SKM-1 (cell line): ENCODE measurements around the gene ABCA4.

Experiments
- DNase-seq: peaks from one replicate; lab custom pipeline; 2025; ENCODE audit not compliant: unreplicated experiment; lab: John Stamatoyannopoulos, UW

ABCA4 gene

GRCh38 chr1:94105581-94105952 lies 15.4 kb downstream of the ABCA4 start:
- no peak for DNase-seq

- no peak for DNase-seq
Observed at GRCh38 chr1:94104776-94105580, 16.0 kb downstream of the ABCA4 start.

DNA sequence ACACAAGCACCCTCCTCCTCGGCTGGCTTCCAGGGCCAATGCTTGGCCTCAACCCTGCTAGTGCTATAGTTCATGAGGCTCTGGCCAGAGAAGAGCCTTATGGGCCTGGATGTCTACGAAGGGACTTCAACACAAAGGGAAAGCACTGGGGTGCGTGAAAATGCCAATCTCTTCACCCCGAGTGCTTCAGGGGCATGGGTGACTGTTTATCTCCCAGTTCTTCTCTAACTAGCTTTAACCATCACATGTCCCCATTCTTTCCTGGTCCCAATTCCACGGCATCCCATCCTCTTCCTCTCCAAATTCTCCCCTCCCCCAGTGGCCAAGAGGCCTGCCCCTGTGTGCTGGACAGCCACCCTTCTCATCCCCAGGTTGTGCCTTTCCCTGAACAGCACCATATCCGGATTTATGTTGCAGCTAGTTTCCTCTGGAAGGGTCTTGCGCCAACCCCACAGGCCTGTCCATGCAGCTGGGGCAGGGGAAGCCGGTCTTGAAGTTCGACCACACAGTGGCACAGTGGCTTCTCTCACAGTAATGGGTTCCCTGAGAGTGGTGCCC lies 16.7 kb downstream of the ABCA4 start:
- no peak for DNase-seq

- DNase-seq = no peak
Observed at GRCh38 chr1:94103608-94104007, 17.3 kb downstream of the ABCA4 start.

DNA sequence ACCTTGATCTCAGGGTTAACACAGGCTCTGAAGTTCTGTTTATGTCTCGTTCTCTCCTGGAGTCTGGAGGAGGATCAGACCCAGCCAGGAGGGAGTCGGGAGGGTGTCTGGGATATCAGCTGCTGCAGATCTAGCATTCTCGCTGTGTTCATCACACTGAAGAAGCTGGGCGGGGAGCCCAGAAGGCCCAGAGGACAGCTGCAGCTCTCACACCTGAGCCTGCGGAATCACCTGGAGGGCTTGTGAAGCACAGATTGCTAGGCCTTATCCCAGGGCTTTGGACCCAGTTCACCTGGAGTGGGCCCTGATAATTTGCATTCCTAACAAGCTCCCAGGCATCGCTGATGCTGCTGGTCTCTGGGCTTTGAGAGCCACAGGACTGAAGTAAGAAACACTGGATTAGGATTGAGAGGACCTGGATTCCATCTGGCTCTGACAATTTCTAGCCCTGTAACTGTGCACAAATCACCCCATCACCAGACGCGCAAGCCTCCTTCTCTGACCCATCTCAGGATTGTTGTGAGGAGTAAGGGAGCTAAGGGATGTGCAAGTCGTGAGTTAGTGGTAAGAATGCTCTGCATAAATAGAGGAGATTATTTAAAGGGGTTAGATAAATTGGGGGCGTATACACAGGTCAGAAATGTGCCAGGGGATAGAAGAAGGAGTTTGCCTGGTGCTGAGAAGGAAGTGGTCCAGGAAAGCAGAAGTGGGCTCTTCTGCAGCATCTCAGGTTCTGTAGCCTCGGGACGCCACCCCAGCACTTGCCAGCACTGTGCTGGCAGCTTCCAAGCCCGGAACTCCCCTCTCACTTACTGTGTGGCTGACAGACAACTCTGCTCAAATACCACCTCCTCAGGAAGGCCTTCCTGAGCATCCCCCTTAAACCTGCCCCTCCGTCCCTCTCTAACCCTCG lies 19.1 kb downstream of the ABCA4 start:
- DNase-seq = no peak

- DNase-seq = no peak
Observed at GRCh38 chr1:94100785-94101612, 19.9 kb downstream of the ABCA4 start.

DNA sequence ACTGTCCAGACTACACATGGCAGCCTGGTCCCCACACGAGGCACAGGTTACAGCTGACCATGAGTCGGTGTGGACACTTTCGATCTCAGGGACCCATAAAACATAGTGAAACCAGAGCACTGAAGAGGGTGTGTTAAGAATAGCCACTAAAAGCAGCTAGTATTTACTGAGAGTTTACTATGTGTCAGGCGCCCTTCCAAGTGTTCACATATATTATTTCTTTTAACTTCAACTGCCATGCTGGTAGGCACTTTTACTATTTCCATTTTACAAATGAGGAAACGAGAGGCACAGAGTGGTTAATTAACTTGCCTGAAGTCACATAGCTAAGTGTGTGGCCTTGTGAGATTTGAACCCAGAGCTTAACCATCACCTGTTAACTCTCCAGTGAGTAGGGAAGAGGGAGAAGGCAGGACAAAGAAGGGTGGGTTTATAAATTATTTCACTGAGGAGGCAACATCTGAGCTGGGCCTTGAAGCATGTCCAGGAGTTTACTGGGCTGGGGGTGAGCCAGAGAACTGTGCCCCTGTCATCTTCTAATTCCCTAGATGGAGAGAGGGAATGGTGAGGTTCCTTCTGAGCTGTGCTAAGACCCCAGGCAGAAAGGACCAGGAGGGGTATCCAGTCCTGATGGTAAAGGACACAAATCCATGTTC lies 20.7 kb downstream of the ABCA4 start:
- DNase-seq = no peak

DNA sequence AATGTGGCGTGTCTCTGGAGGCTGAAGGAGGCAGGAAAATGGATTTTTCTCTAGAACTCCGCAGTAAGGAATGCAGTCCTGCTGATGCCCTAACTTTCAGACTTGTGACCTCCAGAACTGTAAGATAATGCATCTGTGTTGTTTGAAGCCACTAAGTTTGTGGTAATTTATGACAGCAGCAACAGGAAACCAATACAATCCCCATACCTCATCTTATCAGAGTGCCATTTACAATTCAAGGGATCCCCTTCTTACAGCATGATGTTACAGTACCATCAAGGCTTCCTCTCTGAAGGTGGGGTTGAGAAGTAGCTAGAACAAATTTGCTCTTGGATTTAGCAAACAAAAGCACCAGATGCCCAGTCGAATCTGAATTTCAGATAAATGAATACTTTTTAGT lies 21.6 kb downstream of the ABCA4 start:
- DNase-seq = no peak

DNA sequence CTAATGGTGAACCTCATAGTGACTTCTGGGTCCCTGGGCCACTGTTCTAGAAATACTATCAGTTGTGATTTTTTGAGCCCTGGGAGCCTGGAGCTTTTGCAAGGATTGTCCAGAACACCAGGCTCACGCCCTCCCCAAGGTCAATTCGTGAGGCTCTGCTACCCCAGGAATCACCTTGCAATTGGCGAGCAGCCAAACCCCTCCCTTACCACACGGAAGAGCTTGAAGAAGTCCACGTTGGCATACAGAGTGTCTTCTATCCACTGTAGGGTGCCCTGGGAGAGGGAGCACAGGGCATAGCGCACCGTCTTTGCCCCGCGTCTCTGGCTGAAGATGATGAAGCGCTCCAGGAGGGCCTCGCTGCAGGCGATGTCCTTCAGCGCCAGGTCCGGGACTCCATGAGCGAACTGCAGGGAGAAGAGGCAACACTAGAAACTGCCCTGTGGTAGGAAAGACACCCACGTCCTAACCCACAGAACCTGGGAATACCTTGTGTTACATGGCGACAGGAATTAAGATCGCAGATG lies 22.3 kb downstream of the ABCA4 start:
- no peak for DNase-seq

DNA sequence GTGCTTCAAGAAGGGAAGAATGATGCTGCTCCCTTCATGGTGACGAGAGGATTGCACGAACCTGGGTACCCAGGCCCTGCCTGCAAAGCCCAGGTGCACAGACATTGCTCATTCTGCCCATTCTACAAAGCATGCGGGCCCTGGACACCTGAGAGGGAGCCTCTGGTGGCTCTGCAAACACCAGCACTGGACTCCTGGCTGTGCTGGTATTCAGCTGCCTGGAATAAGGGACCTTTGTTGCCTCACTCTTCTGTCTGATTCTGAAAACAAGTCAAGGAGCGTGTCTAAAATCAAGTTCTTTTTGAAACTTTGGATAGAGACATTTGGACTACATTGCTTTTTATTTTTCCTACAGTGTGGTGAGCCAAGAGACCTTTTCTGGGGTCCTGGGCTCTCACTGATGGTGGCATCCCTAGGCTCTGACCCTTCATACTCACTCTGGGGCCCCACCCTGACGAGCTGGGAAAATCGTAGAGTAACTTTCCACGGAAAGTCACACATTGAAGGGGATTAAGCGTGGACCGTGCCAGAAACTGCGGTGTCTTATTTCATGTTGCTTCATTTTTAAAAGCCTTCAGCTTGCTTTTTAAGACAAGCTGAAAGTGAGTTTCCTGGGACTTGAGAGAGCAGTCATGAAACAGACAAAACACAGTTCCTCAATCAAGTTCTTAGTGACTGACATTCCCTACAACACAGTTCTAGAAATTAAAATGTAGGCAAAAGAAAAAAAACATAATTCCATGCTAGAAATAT lies 24.0 kb downstream of the ABCA4 start:
- no peak for DNase-seq

- no peak for DNase-seq
Observed at GRCh38 chr1:94095744-94096469, 25.0 kb downstream of the ABCA4 start.

DNA sequence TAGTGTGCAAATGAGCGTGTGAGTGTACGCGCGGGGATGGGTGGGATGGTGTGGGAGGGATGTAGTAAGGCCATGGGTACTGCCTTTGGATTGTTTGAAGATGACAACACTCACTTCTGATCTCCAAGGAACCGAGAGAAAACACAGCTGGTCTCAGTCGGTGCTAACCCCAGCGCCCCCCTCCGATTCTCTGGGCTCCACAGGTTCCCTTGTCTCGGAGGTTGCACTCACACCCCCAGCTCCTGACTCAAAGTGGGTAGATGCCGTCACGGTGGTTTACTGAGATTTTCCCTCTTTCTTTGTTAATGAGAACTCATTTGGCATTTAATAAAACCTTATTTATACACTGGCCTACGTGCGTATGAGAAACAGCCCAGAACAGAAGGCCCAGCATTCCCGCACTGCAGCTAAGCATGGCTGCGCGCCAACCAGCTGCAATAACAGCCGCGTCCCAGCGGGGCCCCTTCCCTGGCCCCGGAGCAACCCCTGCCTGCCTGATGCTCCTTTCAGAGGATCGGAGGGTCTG lies 25.8 kb downstream of the ABCA4 start:
- DNase-seq = no peak

DNA sequence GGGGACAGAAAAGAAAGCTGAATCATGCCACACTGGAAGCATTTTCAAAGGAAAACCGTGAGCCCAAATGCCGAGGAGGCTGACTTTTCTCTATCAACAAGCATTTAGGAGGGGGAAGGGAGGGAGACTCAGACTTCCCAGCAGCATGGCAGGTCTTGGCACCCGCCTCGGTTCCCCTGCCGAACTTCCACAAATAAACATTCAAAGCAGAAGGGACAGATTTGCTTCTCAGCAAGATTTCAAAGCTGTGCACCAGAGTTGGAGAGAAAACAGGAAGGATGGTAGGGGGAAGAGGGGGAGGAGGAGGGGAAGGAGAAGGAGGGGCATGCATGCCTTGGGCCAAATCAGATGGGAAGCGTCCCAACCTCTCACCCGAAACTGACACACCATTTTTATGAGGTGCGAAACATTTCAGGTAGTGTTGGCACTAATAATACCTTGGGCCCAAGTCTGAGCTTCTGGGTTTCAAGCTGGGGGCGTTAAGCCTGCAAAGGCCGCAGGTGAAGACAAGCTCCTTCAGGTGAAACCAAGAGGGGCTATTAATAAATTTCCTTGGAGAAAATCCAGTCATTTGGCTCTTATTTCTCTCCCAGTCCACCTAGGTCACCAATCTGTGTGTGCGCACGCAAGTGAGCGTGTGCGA lies 26.4 kb downstream of the ABCA4 start:
- DNase-seq = no peak

DNA sequence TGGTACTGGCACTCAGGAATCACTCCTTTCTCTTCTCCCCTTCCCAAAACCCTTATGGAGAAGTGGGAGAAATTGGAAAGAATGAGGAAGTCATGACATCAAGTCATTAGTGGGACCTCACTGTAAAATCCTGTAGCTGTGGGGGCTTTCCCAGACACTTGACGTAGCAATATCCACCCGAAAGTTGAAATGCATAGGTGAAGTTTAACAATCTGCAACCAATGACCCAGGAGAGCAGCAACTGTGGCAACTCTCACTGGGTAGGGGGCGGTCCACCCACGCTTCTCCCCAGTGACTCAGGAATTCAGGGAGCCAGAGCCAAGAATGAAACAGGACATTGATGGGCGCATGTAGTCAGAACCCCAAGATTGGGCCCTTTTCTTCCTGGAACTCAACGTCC lies 27.0 kb downstream of the ABCA4 start:
- DNase-seq = no peak

DNA sequence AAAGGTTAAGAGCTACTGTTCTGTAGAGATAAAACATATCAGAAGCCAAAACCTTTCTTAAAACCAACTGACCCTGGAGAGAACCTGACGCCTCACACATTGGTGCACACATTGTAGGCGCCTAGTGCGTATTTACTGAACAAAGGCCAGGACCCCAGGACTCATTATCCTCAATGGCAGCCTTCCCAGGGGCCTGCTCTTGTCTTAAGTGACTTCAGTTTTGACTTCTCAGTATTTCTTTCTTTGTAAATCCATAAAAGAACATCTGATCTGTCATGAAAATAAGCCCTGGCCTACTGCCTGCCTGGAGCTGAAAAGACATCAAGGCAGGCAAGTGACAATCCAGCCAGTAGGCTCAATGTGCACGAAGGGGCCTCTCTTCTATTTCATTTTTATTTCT lies 27.6 kb downstream of the ABCA4 start:
- no peak for DNase-seq

- no peak for DNase-seq
Observed at GRCh38 chr1:94092210-94092613, 28.7 kb downstream of the ABCA4 start.

- no peak for DNase-seq
Observed at GRCh38 chr1:94090761-94091160, 30.2 kb downstream of the ABCA4 start.

GRCh38 chr1:94087193-94087592 lies 33.8 kb downstream of the ABCA4 start:
- DNase-seq = no peak
